ENCODE data around the gene RNF215. TPM values are rescaled to one million over a fixed set of nuclear protein-coding genes. Genes with fewer than 3 reads are reported as not detected.

The RNF215 gene
- total RNA-seq, 1 donor from 2014 or later = 32.5 TPM

- Mint-ChIP-seq H3K27ac (no peak overlapping the region), H3K27me3 (no peaks in the 10 kb centered on the region), H3K9me3 (ENCODE audit: low read depth) (no peaks in the 10 kb centered on the region), H3K4me1 (ENCODE audit: low read depth) (no peaks in the 10 kb centered on the region), H3K36me3 (ENCODE audit: insufficient read depth) (peaks cover 16% of the 10 kb centered on the region), H3K4me3 (ENCODE audit: low read depth) (no peak overlapping the region)
- no peak for TF ChIP-seq CTCF (IDR thresholded peaks at IDR 0.05; ENCODE audit: unreplicated experiment)
- DNase-seq (ENCODE audit: low spot score, unreplicated experiment) = no peak
Measured at GRCh38 chr22:30334646-30335045, 52.6 kb downstream of the RNF215 start.

DNA sequence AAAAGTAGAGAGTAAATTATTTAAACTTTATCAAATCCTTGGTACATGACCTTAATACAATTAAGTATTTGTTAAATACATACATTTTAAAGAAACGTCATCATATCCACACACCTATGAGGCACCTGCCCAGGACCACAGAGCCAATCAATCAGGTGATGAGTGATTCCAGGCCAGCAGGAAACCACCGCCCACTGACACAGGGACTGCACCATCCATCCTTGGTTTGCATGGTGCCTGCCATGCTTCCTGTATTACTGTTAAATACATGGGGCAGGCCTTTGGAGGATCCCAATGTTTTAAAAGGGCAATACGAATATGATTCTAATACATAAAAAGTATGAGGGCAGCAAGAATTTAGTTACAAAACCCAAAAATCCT lies 53.5 kb downstream of the RNF215 start:
- peaks cover 12% of the 10 kb centered on the region for H3K36me3 Mint-ChIP-seq (ENCODE audit: insufficient read depth)
- no peak for DNase-seq (ENCODE audit: low spot score, unreplicated experiment)

DNA sequence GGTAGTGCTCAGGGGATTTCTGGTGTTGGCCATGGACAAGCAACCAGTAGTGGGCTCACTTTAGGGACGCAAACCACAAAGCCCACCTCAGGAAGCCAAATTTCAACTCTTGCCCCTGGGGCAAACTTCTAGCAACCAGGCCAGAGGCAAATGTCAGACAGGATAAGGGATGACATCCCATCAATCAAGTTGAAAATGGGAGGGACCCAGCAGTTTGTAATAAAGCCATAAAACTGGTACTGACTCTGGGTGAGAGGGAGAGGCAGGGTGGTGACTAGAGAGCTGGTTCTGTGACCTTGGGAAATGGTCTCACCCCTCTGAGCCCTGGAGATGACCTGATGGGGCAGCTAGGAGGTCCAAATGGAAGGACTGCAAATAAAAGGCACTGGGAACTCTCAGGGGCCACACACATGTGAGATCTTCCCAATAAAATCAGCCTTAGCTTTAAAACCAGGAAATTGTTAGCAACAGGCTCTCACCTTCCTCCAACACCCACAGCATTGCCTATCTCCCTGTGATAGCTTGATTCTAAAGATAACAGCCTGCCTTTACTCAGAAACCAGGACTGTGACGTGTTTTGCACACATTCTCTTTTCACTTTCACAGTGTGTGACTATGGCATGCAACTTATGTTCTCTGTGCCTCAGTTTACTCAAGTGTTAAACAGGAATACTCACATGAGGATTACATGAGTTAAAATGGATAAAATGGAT lies 54.1 kb downstream of the RNF215 start:
- Mint-ChIP-seq H3K4me1 (ENCODE audit: low read depth) (peaks cover 2% of the 10 kb centered on the region), H3K27me3 (no peaks in the 10 kb centered on the region), H3K9me3 (ENCODE audit: low read depth) (no peaks in the 10 kb centered on the region), H3K36me3 (ENCODE audit: insufficient read depth) (peaks cover 10% of the 10 kb centered on the region), H3K27ac (no peak overlapping the region), H3K4me3 (ENCODE audit: low read depth) (no peak overlapping the region)
- DNase-seq (ENCODE audit: low spot score, unreplicated experiment) = no peak
- no peak for TF ChIP-seq CTCF (IDR thresholded peaks at IDR 0.05; ENCODE audit: unreplicated experiment)

More for the DNA sequence above, 53.5 kb downstream of the RNF215 start:
- H3K4me3 Mint-ChIP-seq (ENCODE audit: low read depth) = no peak overlapping the region
- no peaks in the 10 kb centered on the region for H3K27me3 Mint-ChIP-seq
- no peaks in the 10 kb centered on the region for H3K9me3 Mint-ChIP-seq (ENCODE audit: low read depth)
- H3K27ac Mint-ChIP-seq = no peak overlapping the region
- no peaks in the 10 kb centered on the region for H3K4me1 Mint-ChIP-seq (ENCODE audit: low read depth)
- TF ChIP-seq CTCF (IDR thresholded peaks at IDR 0.05; ENCODE audit: unreplicated experiment) = no peak

DNA sequence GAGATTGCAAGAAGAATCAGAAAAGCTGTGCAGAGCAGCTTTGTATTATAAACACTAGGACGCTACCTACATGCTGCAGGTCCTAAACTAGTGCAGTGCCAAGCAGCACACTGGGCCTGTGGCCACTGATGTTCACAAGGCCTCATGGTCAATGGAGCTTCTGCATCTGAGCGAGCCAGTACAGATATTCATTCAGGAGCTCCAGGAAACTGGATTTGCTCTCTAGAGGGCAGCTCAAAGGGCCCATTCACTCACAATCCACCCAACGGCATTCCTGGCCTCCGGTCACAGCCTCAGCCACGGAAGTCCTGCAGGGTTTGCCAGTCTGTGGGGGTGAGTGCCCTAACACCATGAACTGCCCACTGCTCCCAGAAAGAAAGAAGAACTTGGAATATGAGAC lies 54.7 kb downstream of the RNF215 start:
- Mint-ChIP-seq H3K9me3 (ENCODE audit: low read depth) (no peaks in the 10 kb centered on the region), H3K36me3 (ENCODE audit: insufficient read depth) (peaks cover 10% of the 10 kb centered on the region), H3K27me3 (no peaks in the 10 kb centered on the region), H3K4me1 (ENCODE audit: low read depth) (peaks cover 7% of the 10 kb centered on the region), H3K27ac (no peak overlapping the region), H3K4me3 (ENCODE audit: low read depth) (no peak overlapping the region)
- no peak for TF ChIP-seq CTCF (IDR thresholded peaks at IDR 0.05; ENCODE audit: unreplicated experiment)
- DNase-seq (ENCODE audit: low spot score, unreplicated experiment) = no peak

Other genes with a start within 250 kb of the RNF215 start
- 2.3 and 3.6 TPM in 2 replicates for gene LIF, start 140.7 kb downstream of the RNF215 start, total RNA-seq
- gene OSM, start 120.6 kb downstream of the RNF215 start, total RNA-seq = not detected in 2 replicates
- gene CASTOR1, start 97.9 kb downstream of the RNF215 start, total RNA-seq = 7.2 and 9.3 TPM in 2 replicates
- 10.6 and 13.4 TPM in 2 replicates for gene TBC1D10A, start 60.5 kb downstream of the RNF215 start, total RNA-seq
- gene SF3A1, start 30.5 kb downstream of the RNF215 start, total RNA-seq = 155 and 165 TPM in 2 replicates
- gene CCDC157, start 30.4 kb downstream of the RNF215 start, total RNA-seq = 11.1 and 13.5 TPM in 2 replicates
- gene SEC14L2, start 9.6 kb upstream of the RNF215 start, total RNA-seq = 13.2 and 13.7 TPM in 2 replicates
- gene MTFP1, start 38.4 kb upstream of the RNF215 start, total RNA-seq = 12.6 and 16.6 TPM in 2 replicates
- gene SEC14L3, start 84.6 kb upstream of the RNF215 start, total RNA-seq = not detected in 2 replicates
- gene SEC14L4, start 118.3 kb upstream of the RNF215 start, total RNA-seq = 0.31 and 0.46 TPM in 2 replicates
- 3.7 and 4.8 TPM in 2 replicates for gene SEC14L6, start 159.3 kb upstream of the RNF215 start, total RNA-seq
- gene GAL3ST1, start 187.3 kb upstream of the RNF215 start, total RNA-seq = 21.6 and 23.7 TPM in 2 replicates
- gene PES1, start 204.5 kb upstream of the RNF215 start, total RNA-seq = 71.6 and 74.4 TPM in 2 replicates
- gene TCN2, start 219.8 kb upstream of the RNF215 start, total RNA-seq = 22.3 and 22.9 TPM in 2 replicates
- 2.1 and 2.6 TPM in 2 replicates for gene SLC35E4, start 248.4 kb upstream of the RNF215 start, total RNA-seq